NCI-H460 (cell line): ENCODE data around the gene CGA. TPM values are rescaled to one million over a fixed set of nuclear protein-coding genes. Genes with fewer than 3 reads are reported as not detected.

Source experiments
- DNase-seq: peaks from one replicate; pipeline ENCODE4 v3.0.0-alpha.2; 2016; ENCODE audit warnings: low read depth; ENCODE audit errors: extremely low read depth
- total RNA-seq: library from RNA; depleted of rRNA; stranded (reverse); fragments of >200 nt; shearing (Covaris generic); gene quantifications from 2 replicates; pipeline ENCODE4 v1.2.3, GENCODE V29; 2014

Gene CGA
- total RNA-seq, 1 experiment from 2014 or later = 0.67 TPM

DNA sequence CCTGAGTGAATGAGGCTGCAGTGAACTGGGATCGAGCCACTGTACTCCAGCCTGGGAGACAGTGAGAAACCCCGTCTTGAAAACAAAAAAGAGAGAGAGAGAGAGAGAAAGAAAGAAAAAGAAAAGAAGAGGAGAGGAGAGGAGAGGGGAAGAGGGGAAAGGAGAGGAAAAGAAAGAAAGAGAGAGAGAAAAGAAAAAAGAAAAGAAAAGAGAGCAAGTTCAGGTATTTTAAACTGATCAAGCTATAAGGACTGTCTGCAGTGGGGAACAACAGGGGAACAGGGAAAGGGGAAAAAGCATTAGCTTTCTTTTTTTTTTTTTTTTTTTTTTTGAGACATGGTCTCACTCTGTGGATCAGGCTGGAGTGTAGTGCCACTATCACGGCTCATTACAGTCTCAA, 2.5 kb downstream of the CGA start:
- DNase-seq = no peak

DNA sequence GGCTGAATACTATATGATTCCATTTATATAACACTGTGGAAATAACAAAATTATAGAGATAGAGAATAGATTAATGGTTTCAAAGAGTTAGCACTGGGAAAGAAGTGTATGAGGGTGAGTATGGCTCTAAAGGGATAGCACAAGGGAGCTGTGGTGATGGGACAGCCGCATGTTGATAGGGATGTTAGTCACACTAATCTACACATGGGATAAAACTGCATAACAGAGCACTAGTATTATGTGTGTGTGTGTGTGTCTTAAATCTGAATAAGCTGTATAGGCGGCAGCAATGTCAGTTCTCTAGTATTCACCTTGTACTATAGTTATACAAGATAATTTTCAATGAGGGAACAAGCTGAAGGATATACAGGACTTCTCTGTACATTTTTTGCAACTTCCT, 5.8 kb downstream of the CGA start:
- DNase-seq = no peak

DNA sequence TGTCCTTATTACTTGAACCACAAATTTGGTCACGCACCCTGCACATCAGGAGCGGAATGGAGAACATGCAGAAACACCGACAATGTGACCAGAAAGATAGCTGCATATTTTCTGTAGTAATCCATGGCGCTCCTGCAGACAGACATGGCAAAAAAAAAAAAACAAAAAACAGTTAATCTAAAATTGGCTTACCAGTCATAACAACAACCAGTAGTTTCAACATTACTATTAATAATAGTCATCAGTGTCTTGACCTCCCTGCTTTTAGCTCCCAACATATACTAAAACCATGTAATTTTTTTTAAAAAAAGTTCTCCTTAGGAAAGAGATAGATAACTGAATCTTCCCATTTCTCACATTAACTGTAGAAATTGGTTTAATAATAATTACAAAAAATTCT, 6.8 kb downstream of the CGA start:
- no peak for DNase-seq

DNA sequence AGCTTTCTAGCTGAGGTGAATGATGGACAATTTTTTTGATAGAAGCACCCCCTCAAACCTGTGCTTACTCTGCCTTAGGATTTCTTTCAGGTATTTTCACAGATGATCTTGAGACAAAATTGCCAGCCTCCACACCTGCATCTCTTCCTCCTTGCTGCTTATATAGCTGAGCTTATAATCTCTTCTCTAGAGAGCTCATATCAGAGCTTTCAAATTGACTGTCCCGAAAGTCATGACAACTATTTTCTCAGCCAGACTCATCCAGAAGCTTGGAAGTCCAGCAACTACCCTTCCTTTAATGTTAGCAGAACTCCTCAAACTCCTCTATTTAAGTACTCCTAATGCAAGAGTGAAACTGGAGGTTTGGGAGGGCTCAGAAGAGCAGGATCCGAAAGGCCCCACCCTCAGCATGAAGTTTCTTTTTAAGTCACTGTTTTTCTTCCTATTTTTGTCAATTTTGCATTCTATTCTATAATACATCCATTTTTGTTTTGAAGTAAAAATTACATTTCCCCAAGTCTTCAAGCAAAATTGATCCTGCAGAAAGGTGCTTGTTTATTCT, 12.7 kb downstream of the CGA start:
- DNase-seq = no peak

DNA sequence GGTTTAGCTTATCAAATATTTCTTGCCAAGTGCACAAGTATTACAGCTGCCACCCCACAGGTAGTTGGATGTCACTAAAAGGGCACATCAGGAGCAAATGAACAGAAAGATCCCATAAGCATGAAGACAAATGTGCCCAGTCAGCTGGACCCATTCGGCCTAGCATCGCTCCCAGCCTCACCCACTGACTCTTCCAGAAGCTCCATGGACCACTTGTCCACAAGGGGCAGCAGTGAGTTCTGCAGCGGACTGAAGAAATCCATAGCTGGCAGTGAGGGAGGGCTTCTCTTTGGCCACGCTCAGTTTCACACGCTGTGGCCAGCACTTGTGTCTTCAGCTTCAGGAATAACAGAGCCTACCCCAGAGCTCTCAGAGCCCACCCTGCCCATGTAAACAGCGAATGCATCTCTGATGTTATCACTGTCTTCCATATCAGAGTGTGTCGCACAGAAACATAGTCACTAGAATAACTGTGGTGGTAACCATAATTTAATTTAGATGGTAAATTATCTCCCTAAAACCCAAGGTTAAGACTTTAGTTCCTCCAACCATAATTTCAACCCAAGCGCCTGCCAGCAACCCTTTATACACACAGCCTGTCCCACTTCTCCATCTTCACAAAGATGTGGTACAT, 15.8 kb downstream of the CGA start:
- DNase-seq = peak; percentile 72

DNA sequence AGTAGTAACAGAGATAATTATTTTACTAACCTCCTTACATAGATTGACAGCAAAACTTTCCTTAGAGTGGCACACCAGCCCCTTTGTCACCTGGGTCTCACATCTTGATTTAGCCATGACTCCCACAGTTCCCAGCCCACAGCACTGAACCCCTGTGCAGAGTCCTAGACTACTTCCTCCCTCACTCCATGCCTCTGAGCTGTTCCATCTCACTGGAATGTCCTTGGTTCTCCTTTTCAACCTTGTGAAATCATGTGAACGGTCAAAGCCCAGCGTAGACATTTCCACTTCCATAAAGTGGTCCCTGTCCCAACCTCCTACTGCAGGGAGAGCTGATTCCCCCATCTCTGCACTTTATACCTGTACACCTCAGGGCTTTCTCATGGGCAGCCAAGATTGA, 19.7 kb downstream of the CGA start:
- DNase-seq = no peak

DNA sequence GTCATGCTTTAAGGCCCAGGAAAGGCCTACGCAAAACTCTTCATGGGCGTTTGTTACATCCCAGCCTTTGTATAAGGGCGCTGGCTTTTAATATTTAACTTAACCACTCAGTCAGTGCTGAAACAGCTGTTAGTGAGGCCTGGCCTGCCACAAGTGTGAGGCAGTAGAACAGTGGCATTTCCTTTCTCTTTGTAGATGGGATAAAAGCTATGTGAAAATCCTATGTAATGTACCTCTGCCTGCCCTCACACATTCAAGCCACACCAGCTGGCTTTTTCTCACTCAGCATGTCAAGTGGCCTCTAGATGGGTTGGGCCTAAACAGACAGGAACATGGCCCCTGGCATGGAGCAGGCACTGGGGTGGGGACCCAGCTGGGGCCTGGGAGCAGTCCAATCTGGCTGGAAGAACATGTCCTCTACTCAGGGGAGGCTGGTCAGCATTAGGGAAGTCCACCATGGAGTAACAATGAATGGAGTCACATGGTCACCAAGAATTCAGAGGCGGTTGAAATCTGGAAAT, 20.7 kb downstream of the CGA start:
- DNase-seq = no peak

DNA sequence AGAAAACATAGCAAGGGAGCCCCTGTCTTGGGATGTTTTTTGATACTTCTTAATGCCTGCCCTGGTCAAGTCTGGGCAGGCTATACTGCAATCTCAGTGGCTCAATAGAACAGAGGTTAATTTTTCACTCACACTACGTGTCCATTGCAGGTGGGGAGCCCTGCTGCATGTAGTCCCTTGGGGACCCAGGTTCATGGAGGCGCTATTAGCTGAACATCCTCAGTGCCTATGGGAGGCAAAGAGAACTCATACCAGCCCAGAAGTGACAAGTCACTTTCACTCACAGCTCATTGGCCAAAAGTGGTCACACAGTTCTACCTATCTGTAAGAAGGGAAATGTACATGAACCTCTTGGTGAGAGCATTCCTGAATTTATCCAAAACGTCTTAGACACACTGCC, 23.2 kb downstream of the CGA start:
- DNase-seq = no peak

DNA sequence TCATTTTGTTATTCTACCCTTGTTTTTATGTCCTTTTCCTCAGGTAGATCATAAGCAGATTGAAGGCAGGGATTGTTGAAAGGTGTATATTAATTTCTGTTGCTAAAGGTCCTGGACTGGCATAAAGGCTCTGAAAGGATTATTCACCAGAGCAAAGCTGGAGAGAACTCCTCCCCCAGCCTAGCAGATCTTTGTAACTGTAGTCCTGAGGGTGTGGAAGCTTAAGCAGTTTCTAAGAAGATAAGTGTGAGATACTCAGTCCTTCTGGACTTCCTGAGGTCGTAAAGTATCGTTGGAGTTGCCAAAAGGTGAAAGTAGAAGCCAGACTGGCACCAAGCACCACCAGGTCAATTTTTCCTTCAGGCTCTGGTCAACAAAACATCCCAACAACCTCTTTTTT, 24.2 kb downstream of the CGA start:
- no peak for DNase-seq

DNA sequence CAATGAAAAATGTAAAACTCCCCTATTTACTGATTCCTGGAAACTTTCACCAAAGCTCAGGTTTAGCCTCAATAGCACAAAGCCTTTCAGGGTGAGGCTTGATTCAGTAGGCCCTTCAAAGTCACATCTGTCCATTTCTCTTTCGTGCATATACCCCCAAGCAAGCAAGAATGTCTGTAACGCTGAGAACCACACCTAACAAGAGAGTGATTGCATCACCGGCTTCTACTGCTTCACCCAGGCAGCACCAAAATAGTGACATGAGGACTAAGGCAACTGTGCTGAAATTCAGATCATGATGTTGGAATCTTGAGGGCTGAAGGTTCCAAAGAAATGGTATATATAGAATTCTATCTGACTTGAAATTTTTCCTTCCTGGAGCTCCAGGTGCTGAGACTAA, 26.1 kb downstream of the CGA start:
- no peak for DNase-seq

DNA sequence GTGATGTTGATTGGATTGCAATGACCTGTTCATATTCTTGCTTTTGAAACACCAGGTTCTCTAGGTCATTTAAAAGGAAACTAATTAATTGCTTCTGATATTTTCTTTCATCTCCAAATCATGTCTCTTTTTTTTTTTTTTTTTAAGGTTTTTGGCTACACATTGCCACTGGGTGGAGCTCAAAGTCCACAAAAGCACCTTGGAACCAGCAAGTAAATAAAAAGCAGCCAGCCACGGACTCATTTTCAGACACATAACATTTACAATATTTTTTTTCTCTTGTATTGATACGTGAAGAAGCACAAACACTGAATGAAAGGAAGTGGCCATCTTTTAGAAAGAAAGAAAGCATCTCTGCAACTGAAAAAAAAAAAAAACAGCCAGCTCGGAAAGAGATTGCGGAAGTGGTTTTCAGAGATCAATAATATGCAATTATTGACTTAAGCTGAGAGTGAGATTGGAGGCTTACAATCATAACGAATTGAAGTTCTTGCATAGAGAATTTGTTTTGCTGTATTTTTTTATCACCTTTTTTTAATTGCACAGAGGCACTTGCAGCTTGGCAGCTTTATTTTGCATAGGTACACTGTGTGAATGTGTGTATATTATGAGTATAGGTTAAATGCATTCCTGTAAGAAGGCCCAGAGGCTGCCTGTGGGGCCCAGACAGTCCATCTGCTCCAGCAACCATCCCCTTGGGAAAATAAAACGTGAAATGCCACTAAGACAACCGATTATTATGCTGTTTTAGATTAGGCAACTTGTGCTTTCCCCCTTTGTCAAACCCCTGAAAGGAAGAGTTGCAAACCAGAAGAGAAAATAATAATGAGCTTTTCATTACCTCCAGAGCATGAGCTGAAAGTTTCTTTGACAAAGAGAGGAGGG, 28.2 kb downstream of the CGA start:
- peak; percentile 43 for DNase-seq

DNA sequence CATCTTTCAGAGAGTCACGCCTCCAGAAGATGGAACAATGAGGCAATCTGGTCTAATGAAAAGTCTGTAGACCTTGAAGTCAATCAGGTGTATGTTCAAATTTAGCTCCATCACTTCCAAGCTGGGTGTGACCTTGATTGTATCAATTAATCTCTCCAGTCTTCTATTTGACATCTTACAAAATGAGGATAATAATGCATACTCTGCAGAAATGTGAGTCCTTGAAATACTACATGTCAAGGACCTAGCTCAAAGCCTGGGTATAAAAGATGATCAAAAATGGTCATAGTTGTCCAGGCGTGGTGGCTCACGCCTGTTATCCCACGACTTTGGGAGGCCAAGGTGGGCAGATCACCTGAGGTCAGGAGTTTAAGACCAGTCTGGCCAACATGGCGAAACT, 29.8 kb downstream of the CGA start:
- no peak for DNase-seq

DNA sequence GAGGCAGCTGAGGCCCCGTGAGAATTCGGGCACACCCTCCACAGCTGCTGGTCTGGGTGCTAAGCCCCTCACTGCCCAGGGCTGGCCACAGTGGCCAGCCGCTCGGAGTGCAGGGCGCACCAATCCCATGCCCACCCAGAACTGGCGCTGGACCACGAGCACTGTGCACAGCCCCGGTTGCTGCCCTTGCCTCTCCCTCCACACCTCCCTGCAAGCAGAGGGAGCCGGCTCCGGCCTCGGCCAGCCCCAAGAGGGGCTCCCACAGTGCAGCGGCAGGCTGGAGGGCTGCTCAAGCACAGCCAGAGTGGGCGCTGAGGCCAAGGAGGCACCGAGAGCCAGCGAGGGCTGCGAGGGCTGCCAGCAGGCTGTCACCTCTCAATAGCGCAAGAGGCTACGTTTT, 35.0 kb downstream of the CGA start:
- DNase-seq = no peak

DNA sequence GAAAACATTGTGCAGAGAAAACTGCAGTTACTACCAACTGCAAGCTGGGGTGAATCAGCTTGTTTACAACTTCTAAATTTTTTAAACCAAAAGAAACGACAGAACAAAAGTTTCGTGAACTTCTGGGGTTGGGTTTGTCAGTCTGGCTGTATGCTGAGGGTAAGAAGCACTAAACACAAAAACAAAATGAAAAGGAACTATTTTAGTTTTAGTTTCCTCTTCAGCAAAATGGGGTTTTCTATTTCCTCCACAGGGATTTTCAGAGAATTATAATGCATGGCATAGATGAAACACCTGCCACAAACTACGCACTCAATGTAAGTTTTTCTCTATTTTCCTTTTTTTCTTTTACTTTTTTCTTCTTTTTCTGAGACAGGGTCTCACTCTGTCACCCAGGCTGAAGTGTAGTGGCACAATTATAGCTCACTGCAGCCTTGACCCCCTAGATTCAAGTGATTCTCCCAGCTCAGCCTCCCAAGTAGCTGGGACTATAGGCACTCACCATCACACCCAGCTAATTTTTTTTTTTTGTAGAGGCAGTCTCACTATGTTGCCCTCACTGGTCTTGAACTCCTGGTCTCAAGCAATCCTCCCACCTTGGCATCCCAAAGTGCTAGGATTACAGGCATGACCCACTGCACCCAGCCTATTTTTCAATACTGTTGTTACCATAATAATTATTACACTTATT, 40.6 kb downstream of the CGA start:
- no peak for DNase-seq

DNA sequence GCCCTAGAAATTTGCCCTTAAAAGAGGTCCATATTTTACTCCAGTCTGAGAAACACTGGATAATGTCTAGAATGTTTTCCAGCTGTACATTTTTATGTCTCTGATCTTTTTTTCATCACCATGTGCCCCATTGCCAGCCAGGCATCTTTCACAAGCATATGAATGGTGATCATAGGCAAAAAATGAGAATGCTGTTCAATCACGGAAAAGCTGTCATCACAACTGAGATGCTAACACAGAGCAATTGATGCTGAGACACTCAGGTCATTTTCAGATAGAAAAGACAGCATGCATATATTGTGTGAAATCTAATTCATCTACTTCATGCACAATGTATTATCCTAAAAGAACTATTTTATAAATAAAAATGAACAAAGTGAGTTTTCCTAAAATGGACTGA, 41.6 kb downstream of the CGA start:
- no peak for DNase-seq

DNA sequence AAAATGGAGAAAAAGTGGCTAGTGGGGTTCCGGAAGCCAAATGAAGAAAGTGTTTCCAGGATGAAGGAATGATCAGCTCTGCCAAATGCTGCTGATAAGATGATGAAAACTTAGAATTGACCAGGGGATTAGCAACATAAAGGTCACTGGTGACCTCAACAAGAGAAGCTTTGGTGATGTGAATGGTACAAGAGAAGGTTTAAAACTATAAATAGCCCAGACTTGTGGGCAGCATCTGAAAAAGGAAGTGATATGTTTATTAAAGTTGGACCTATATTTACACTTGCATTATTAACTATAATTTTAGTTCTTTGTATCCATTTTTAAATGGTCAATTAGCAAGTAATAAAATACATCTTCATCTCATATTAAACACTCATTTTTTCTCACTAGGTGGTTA, 45.1 kb downstream of the CGA start:
- no peak for DNase-seq

DNA sequence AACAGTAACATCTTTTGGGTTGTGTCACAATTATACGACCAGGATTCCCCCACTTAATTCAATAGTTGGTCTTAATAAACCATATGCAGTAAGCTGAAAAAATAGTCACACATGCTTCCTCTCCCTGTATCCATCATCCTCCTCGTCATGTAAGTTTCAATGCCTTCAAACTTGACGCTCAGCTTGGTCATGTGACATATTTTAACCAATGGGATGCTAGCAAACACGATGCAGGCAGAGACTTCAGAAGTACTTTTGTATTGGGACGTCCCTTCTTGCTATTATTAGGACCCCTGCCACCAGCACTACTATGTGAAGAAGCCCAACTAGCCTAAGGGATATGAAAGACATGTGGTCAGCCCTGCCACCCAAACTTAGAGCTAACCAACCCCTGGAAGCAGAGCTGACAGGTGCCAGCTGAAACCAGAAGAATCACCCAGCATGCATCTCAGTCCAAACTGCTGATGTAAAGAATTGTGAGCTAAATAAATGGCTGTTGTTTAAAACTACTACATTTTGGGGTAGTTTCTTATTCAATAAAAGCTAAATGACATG, 49.3 kb downstream of the CGA start:
- no peak for DNase-seq

DNA sequence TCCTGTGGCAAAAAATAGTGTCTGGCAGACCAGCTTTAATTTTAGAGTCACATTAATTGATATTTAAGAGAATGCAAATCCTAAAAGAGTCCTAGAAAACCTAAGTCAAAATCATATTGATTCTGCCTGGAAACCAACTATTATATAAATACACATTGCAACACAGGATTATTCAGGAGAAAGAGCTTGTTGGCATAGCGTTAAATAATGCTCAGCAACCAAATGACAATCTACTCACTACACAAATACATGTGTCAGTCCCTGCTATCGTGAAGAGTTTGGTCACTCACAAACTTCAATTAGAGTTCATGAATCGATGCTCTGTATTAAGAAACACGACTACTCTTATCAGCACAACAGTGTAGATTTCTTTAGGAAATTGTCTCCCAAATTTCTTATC, 54.2 kb downstream of the CGA start:
- no peak for DNase-seq
